GM18508 (cell line): ENCODE measurements around the gene PLXNA2.

ENCODE experiments used
- ATAC-seq: cut with Tn5 transposase; IDR thresholded peaks from one replicate; pipeline ENCODE4 v1.9.1; 2021; ENCODE audit warnings: moderate number of reproducible peaks; ENCODE audit not compliant: insufficient read depth, unreplicated experiment

The PLXNA2 gene, protein sequence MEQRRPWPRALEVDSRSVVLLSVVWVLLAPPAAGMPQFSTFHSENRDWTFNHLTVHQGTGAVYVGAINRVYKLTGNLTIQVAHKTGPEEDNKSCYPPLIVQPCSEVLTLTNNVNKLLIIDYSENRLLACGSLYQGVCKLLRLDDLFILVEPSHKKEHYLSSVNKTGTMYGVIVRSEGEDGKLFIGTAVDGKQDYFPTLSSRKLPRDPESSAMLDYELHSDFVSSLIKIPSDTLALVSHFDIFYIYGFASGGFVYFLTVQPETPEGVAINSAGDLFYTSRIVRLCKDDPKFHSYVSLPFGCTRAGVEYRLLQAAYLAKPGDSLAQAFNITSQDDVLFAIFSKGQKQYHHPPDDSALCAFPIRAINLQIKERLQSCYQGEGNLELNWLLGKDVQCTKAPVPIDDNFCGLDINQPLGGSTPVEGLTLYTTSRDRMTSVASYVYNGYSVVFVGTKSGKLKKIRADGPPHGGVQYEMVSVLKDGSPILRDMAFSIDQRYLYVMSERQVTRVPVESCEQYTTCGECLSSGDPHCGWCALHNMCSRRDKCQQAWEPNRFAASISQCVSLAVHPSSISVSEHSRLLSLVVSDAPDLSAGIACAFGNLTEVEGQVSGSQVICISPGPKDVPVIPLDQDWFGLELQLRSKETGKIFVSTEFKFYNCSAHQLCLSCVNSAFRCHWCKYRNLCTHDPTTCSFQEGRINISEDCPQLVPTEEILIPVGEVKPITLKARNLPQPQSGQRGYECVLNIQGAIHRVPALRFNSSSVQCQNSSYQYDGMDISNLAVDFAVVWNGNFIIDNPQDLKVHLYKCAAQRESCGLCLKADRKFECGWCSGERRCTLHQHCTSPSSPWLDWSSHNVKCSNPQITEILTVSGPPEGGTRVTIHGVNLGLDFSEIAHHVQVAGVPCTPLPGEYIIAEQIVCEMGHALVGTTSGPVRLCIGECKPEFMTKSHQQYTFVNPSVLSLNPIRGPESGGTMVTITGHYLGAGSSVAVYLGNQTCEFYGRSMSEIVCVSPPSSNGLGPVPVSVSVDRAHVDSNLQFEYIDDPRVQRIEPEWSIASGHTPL (N-terminal part only)

DNA sequence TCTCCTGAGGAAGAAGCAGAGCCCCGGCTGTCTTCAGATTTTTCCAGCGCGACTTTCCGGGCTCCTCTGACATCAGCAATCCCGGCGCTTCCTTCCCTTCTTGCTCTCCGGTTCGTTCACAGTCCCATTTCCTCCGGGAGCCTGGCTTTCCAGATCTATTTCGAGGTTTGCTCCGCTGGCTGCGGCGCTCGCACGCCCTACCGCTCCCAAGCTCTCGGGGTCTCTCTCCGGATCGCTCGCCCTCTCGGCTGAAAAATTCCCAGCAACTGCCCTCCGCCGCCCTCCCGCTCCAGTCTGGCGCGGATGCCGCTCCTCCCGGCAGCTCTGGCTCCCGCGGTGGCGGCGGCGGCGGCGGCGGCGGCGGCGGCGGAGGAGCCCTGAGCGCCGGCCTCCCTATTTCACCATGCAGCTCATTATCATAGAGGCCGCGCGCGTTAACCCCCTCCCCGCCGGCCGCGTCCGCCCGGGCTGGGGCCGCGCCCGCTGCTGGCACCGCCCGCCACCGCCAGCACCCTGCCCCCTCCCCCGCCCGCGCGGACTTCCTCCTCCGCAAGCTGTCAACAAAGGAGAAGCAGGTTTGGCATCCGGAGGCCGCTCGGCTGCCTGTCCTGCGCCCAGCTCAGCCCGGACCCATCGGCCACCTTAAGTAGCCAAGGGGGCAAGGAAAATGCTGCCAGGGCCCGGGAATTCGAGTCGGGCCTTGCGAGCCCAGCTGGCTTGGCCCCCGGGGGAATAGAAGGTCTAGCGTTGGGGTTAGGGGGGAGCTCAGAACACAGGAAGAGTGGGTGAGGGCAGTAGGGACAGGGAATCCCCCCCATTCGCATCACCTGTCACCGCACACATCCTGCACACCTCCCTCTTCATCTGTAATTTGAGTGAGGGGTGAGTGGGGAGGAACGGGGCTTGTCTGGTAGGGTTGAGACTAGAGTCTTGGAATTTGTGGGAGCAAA lies at the start of gene PLXNA2:
Gene PLXNA2, minus strand, starts transcription at position 418 of the 950 bp plus-strand sequence. CDS start 26,462 bp downstream, outside the sequence.
- no peak for ATAC-seq

DNA sequence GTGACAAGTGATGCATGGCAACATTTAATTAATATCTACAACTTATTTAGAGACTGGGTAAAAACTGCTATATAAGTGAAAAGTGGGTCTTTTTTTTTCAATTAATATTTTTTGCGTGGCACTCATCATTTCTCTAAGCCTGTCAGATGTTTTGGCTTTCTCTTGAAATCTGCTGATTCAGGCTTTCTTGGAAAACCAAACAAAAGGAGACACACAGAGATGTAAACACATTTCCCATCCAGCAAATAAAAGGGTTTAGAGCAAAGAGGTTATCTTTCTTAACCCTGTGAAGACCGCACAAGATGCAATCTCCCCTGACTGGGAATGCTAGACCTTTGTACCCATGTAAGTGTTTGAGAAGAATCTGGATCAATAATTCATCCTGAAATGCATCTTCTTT lies 48.7 kb upstream of the PLXNA2 start:
- ATAC-seq = no peak

DNA sequence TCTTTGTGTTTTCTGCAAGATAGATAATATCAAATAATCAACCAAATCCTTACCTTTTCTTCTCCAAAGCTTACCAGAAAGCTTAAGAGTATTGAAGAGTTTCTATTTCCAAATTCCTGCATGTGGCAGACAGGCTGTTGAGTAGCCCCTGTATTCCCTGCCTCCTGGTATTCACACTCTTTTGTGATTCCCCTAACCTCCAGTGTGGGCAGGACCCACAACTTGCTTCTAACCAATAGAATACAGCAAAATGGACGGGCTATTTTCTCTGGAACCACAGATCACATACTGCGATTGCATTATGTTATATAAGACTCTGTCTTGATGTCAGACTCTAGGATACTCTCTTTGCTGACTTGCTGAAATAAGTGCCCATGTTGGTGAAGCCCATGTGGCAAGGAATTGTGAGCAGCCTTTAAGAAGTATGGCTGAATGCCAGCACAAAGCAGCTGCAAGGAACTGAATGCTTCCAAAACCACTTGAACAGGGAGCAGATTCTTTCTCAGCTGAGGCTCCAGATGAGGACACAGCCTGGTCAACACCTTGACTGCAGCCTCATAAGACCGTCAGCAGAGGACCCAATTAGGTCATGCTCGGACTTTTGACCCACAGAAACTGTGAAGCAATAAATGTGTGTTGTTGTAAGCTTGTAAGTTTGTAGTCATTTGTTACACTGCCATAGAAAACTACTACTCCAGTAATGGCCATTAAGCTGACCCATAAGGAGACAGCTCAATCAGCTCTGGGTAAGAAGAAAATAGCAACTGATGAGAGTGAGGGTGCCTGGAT lies 47.9 kb upstream of the PLXNA2 start:
- ATAC-seq = no peak

DNA sequence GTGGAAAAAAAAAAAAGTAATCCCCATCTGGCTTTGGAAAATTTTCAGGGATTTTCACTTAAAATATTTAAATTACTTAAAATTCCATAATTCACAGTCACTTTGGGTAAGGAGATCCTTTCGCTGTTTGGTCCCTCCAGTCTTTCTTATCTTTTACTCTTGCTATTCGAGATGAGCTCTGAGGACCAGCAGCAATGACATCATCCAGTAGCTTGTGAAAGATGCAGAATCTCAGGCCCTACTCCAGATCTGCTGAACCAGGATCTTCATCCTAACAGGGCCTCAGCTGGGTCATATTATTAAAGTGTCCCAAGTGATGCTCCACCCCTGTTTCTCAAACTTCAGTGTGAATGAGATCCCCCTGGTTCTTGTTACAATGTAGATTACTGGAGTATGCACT lies 46.9 kb upstream of the PLXNA2 start:
- no peak for ATAC-seq

DNA sequence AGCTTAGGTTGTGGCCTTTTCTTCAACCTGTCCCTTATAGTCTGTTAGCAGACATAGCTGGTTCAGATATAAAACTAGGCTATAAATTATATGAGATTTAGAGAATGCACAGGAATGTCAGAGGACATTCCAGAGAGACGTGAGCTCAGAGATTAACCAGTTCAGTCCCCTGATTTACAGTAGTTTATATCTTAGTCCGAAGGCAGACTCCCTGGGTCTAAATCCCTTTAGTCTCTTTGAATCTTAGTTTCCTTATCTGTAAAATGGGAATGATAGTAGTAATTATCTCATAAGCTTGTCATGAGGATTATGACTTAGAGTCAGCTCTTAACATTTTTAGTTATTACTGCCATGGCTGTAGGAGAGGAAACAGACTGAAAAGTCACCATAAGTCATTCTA lies 45.5 kb upstream of the PLXNA2 start:
- no peak for ATAC-seq

DNA sequence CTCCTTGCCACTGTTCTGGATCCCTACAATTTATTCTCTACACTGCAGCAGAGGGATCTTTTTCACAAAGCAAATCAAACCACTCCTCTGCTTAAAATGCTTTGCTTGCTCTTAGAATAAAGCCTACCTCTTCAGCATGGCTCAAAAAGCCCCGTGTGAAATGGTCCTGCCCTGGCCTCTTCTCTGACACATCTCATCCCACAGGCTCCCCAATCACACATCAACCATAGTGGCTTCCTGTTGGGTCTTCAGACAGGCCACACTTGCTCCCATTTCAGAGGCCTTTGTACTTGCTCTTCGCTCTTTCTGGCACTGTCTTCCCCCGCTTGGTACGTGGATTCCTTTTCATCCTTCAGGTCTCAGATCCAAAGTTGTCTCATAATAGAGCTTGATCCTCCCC lies 44.3 kb upstream of the PLXNA2 start:
- ATAC-seq = no peak

DNA sequence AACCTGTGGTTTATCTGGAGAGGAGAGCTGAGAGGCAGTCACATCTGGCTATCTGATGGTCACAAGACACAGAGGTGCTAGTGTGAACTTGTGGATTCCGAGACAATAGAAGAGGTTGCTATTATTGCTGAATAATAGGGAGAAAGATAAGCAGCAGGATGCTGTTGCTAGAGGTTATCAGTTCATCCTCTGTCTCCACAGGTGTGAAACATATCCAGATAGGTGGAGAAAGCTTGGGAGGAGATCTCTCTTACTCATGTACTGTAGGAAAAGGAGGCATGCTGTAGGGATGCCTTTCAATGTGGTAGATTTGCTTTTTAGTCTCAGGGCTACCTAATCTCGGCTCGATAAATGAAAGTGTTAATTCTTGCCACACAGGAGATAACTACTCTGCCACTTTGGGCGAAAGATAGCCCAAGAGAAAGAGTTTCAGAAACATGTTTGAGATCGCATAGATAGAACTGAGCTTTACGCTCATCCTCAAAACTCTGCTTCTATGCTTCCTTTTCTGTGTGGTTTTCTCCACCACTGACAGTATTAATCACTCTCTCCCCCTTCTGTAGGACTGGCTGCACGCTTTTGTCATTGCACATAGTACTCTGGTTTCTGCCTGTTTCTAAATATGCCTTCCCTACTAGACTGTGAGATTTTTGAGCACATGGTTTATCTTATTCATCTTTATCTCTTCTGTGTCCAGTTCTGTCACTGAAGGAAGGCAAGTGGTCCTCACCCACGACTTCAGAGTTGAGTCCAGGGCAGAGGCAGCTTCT lies 36.7 kb upstream of the PLXNA2 start:
- ATAC-seq = no peak

DNA sequence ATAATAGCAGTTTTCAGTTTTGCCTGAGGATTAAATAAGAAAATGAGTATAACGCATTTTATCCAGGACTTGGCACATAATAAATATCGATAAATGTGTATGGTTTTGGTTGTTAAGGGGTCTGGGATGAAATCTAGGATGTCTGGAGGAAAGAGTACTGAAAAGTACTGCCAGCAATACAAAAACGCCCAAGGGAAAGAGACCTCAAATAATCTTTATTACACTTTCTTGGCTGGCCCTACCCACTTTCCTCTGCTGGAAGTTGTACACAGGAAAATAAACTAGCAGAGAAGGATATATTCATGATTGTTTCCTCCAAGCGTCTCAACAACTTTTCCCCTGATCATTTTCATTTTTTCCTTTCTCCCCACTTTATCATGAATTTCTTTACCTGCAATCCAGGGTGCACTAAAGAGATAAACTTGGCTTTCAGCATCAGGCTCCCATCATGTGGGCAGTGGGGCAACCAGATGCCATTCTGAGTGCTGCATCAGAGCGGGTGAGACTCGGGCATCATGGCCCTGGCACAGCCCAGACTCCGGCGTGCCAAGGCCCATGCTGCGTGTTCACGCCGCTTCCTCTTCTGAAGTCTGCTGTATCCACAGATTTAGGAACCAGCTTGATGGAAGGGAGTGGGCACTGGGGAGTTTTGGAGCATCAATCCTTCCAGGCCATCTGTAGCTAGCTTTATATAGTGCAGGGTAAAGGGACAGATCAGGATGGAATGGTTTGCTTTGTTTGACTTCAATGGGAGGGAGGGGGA lies 35.8 kb upstream of the PLXNA2 start:
- no peak for ATAC-seq

DNA sequence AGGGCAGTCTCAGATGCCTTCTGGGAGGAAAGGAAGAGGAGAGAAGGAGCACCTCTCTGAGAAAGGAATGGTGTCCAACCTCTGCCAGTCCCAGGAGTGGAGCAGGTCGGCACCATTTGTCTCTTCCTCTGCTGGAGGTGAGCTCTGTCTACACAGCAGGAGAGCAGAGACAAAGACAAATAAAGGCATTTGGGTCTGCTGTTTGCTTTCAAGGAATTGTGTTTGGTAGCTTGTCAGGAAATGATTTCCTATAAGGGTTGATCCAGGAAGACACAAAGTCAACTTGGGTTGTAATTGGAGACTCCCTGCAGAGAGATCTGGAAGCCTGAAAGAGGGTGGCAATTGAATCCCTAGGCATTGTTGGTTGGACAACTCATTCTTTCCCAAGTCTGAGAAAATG lies 34.5 kb upstream of the PLXNA2 start:
- no peak for ATAC-seq

DNA sequence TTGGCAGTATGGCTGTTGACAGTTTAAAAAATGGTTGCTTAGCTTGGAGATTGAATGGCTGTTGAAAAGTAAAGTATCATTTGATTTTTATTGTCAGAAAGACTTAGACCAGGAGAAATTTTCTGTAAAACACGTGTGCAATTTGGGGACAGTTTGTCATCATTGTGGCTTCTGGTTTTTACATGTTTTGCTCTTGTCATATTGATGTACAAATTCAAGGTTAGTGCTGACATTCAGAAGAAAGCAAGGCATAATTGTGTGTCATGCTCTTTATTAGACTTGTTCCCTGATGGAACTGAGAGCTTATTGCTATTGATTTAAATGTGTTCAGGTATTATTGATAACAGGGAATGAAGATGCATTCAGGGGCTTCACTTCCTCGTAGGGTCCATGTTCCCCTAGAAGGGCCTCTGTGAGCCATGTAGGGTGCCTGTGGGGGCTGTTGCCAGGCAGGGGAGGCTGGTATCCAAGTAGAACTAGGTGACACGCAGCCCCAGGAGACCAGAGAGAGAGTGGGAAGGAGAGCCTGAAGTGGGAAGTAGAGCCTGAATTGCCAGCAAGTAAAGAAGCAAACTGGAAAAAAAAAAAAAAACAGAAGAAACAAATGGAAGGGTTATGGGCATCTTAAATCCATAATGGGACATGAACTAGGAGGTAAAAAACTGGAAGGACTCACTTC lies 32.7 kb upstream of the PLXNA2 start:
- no peak for ATAC-seq

DNA sequence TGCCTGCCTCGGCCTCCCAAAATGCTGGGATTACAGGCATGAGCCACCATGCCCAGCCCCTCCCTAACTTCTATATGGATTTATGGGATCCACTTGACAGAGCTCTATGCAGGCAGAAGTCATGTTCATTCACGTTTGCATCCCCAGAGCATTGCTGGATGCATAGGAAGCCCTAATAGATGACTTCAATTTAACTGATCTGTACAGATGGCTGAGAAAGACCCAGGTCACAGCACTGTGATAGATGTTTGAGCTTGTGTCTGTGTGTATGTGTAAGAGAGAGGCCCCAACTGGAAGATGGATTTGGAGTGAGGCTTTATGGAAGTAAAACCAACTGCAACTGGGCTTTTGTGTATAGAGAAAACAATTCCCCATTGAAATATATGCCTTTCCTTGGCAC lies 30.9 kb upstream of the PLXNA2 start:
- ATAC-seq = no peak

DNA sequence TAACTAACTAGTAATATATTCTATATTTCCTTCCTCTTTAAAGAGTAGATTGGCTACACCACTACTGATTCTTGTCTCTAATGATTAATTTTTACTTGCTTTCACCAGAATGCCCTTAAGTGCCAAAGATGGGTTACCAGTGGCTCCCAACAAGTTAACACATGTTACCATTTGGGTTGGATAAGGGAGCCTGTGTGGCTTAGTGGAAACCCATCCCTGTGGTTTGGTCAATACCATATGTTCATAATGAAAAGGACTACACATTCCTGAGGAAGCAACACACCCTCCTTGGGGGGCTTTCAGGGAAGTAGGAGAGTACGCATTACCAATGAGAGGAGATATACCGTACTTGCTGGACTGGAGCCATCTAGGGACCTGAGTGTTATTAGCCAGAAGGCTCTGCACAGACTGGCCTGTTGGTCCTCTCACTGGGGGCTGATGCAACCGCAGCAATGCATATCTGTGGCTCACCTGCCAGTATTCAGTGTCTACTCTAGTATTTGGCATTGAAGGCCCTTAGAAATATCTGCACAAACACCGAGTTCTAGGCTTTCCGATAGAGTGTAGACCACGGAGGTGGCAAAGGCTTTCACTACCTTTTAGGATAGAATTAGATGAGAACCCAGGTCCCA lies 29.3 kb upstream of the PLXNA2 start:
- ATAC-seq = no peak

DNA sequence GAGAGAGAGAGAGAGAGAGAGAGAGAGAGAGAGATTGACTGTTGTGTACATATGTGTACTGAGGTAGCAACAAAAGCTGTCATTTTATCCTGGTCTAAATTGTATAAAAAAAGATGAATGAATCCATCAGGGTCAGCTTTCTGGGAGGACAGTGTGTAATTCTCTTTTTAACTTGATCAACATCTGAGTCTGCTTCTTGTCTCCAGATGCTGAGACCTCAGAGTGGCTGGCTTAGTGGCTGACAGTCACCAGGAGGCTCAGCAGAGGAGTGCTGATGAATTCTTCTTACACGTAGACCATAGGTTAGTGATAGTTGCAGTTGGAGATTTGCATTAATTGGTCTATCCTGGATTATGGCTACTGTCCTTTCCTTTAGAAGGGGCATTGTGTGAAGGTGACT lies 28.5 kb upstream of the PLXNA2 start:
- ATAC-seq = no peak

DNA sequence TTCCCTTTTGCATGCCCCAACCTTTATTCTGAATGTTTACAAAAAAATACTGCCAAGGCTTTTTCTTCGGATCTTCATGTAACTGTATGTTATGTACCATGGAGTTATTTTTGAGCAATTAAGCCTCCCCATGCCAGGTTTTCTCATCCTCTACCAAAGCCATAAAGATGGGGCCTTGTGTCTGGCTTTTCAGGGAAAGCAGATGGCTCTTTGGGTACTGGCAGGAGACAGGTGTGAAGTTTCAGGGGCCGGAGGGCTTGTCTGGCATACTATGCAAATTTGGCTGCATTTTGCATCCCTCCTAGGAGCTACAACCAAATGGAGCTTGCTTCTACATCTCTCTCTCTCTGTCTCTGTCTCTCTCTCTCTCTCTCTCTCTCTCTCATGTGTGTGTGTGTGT lies 28.1 kb upstream of the PLXNA2 start:
- no peak for ATAC-seq

DNA sequence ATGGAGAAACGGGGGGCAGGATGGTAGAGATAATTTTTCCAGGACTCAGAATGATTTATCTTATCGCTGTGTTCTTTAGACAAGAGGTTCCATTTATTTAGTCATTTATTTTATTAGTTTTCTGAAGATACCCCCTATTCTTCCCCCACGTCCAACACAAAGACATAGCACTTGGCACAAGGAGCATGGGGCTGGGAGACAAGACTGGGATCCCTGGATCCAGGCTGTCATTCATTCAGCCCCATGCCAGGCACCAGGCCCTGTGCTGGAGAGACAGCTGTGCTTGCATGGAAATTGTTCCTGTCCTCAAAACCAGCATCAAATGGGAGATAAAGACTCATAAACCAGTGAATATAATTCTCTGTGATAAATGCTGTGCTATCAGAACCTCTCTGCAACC lies 27.1 kb upstream of the PLXNA2 start:
- ATAC-seq = no peak

DNA sequence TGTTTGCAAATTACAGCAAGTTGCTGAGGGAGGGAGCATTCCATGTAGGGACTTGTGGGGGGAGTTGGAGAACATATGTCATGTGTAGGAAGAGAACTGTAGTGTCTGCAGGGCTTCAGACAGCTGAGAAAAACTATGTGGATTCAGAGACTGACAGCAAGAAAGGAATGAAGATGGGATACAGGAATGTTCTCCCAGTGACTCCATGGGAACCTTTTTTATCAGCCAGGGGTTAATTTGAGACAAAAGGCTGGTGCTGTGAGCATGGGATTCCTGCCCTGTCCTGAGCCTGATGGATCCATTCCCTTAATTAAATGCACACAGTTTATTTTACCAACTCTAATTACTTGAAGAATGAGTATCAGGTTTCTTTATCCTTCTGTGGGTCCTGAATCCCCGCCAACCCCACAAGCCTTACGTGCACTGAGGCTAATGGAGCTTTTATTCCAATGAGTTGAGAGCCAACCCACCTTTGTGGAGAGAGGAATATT lies 26.5 kb upstream of the PLXNA2 start:
- no peak for ATAC-seq

DNA sequence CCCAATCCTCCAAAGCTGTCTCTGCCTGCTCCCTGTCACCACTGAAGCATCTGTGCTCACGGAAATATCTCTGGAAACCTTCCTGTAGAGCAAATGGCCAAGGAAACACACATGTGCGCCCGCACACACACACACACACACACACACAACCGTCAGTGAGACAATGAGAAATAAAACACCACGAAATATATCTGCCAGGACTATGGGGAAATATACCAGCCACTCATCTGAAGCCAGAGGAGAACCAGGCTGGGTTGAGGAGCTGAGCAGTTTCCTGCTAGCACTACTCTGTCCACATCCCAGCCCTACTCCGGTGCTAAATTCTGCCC lies 25.1 kb upstream of the PLXNA2 start:
- no peak for ATAC-seq
